IMR-90 (cell line): Measurements from ENCODE around the gene NT5E. TPM values are rescaled to one million over a fixed set of nuclear protein-coding genes. Genes with fewer than 3 reads are reported as not detected.
A peak's percentile ranks its signal among the peaks of the same experiment; 100 is the strongest.

Source experiments
- ATAC-seq: fragments of 200-7000 bp; cut with Tn5 transposase; 2 replicates; pipeline ENCODE4 v1.9.1; 2020; ENCODE audit warnings: low read depth, mild to moderate bottlenecking, moderate library complexity
- BruUV-seq: library from RNA; stranded (reverse); fragments of 400-500 nt; replicated peaks from 2 replicates; lab custom pipeline; 2021; lab: Mats Ljungman, UMichigan
- CTCF ChIA-PET: fragments of 300-600 bp; formaldehyde crosslinking; extraction: SDS; loops from one replicate; lab custom pipeline; 2021; ENCODE audit warnings: antibody characterized with exemption; lab: Yijun Ruan, JAX
- POLR2A ChIA-PET: fragments of 300-600 bp; sonication (Branson Sonifier 250); formaldehyde crosslinking; loops from one replicate; lab custom pipeline; 2022; ENCODE audit warnings: antibody characterized with exemption; ENCODE audit not compliant: unreplicated experiment; lab: Charles Lee
- DNase-seq: peaks from one replicate; pipeline ENCODE4 v3.0.0; 2013
- H2AFZ ChIP-seq: replicated peaks from 2 replicates; pipeline ENCODE3; 2013; ENCODE audit warnings: low read length, mild to moderate bottlenecking; ENCODE audit not compliant: poor library complexity
- H2AK5ac ChIP-seq: 2 replicates; pipeline ENCODE4 v1.6.1; 2013; ENCODE audit warnings: low read depth, low read length, inconsistent platforms
- H2AK9ac ChIP-seq: replicated peaks from 2 replicates; pipeline ENCODE3; 2013; ENCODE audit warnings: mild to moderate bottlenecking, low read depth, low read length, moderate library complexity; ENCODE audit not compliant: poor library complexity
- H2BK120ac ChIP-seq: 2 replicates; pipeline ENCODE4 v1.6.1; 2013; ENCODE audit warnings: low read depth, low read length, inconsistent platforms
- H2BK15ac ChIP-seq: 3 replicates; pipeline ENCODE4 v1.6.1; 2013; ENCODE audit warnings: low read depth, low read length, inconsistent platforms
- H2BK20ac ChIP-seq: 2 replicates; pipeline ENCODE4 v1.6.1; 2013; ENCODE audit warnings: low read depth, mild to moderate bottlenecking, inconsistent platforms, low read length, moderate library complexity
- H2BK5ac ChIP-seq: 2 replicates; pipeline ENCODE4 v1.6.1; 2013; ENCODE audit warnings: mild to moderate bottlenecking, low read depth, low read length, inconsistent platforms; ENCODE audit not compliant: poor library complexity, severe bottlenecking
- H3K14ac ChIP-seq: replicated peaks from 2 replicates; pipeline ENCODE4 v1.6.1; 2013; ENCODE audit warnings: low read depth, low read length, inconsistent platforms
- H3K18ac ChIP-seq: 2 replicates; pipeline ENCODE4 v1.6.1; 2013; ENCODE audit warnings: low read depth, low read length, control low read depth
- H3K23ac ChIP-seq: 2 replicates; pipeline ENCODE4 v1.6.1; 2013; ENCODE audit warnings: low read depth, low read length, inconsistent platforms
- H3K27ac ChIP-seq: 2 replicates; pipeline ENCODE4 v1.5.1; 2013; ENCODE audit warnings: mild to moderate bottlenecking, control low read depth, low read length; ENCODE audit not compliant: insufficient read depth
- H3K27me3 ChIP-seq: 2 replicates; pipeline ENCODE4 v1.6.1; 2013; ENCODE audit warnings: low read length; ENCODE audit not compliant: control insufficient read depth, insufficient read depth
- H3K36me3 ChIP-seq: 2 replicates; pipeline ENCODE4 v1.6.1; 2013; ENCODE audit warnings: low read length, mixed read lengths; ENCODE audit not compliant: control insufficient read depth, insufficient read depth
- H3K4ac ChIP-seq: 2 replicates; pipeline ENCODE4 v1.6.1; 2013; ENCODE audit warnings: low read depth, low read length, inconsistent platforms
- H3K4me1 ChIP-seq: 2 replicates; pipeline ENCODE4 v1.6.1; 2013; ENCODE audit warnings: low read length, mixed read lengths; ENCODE audit not compliant: control insufficient read depth, insufficient read depth
- H3K4me2 ChIP-seq: 2 replicates; pipeline ENCODE4 v1.6.1; 2013; ENCODE audit warnings: low read depth, mild to moderate bottlenecking, control low read depth, low read length, moderate library complexity
- H3K4me3 ChIP-seq: 2 replicates; pipeline ENCODE4 v1.5.1; 2013; ENCODE audit warnings: low read depth, mild to moderate bottlenecking, control low read depth, low read length, moderate library complexity; ENCODE audit not compliant: insufficient read depth
- H3K56ac ChIP-seq: 2 replicates; pipeline ENCODE4 v1.6.1; 2013; ENCODE audit warnings: low read length, inconsistent platforms; ENCODE audit not compliant: insufficient read depth; ENCODE audit errors: extremely low read depth
- H3K79me1 ChIP-seq, 2 experiments: 2 replicates each; pipeline ENCODE4 v1.6.1; 2013; ENCODE audit warnings: low read length in 2 of 2, inconsistent platforms in 1 of 2, low read depth in 1 of 2
- H3K9ac ChIP-seq: 2 replicates; pipeline ENCODE4 v1.6.1; 2013; ENCODE audit warnings: low read depth, low read length, control low read depth
- H3K9me1 ChIP-seq: 2 replicates; pipeline ENCODE4 v1.6.1; 2013; ENCODE audit warnings: low read length, inconsistent platforms; ENCODE audit not compliant: insufficient read depth
- H3K9me3 ChIP-seq: 2 replicates; pipeline ENCODE4 v1.6.1; 2013; ENCODE audit warnings: low read length; ENCODE audit not compliant: control insufficient read depth, insufficient read depth
- H4K20me1 ChIP-seq: 2 replicates; pipeline ENCODE4 v1.6.1; 2013; ENCODE audit warnings: low read length, inconsistent platforms; ENCODE audit not compliant: insufficient read depth
- H4K5ac ChIP-seq: 2 replicates; pipeline ENCODE4 v1.6.1; 2013; ENCODE audit warnings: mild to moderate bottlenecking, low read depth, low read length, control low read depth
- H4K8ac ChIP-seq, 2 experiments: 2 replicates each; pipeline ENCODE4 v1.6.1; 2013; ENCODE audit warnings: low read depth in 2 of 2, low read length in 2 of 2, control low read depth in 1 of 2, inconsistent platforms in 1 of 2
- H4K91ac ChIP-seq: 2 replicates; pipeline ENCODE4 v1.6.1; 2013; ENCODE audit warnings: low read depth, low read length, inconsistent platforms; ENCODE audit not compliant: insufficient read depth
- BHLHE40 ChIP-seq: fragments of 150-350 bp; IDR thresholded peaks from 2 replicates; pipeline ENCODE4 v1.6.1; 2016; ENCODE audit warnings: mild to moderate bottlenecking, low read depth, low read length
- CEBPB ChIP-seq: IDR thresholded peaks from 2 replicates; pipeline ENCODE4 v1.6.1; 2012; ENCODE audit warnings: low read depth, low read length, improper control_type of control experiment
- CHD1 ChIP-seq: IDR thresholded peaks from 2 replicates; pipeline ENCODE4 v1.6.1; 2012; ENCODE audit warnings: low read depth, low read length, improper control_type of control experiment
- FOS ChIP-seq: fragments of 150-350 bp; IDR thresholded peaks from 2 replicates; pipeline ENCODE4 v1.6.1; 2016; ENCODE audit warnings: low read depth, low read length
- MAZ ChIP-seq: IDR thresholded peaks from 2 replicates; pipeline ENCODE4 v1.6.1; 2012; ENCODE audit warnings: low read depth, mild to moderate bottlenecking, low read length, improper control_type of control experiment, moderate library complexity, borderline replicate concordance
- MXI1 ChIP-seq: IDR thresholded peaks from 2 replicates; pipeline ENCODE4 v1.6.1; 2012; ENCODE audit warnings: low read depth, mild to moderate bottlenecking, low read length, moderate library complexity, borderline replicate concordance
- NFE2L2 ChIP-seq: fragments of 150-350 bp; IDR thresholded peaks from 2 replicates; pipeline ENCODE4 v1.6.1; 2016; ENCODE audit warnings: low read depth, mild to moderate bottlenecking, low read length
- POLR2A ChIP-seq: IDR thresholded peaks from 2 replicates; pipeline ENCODE4 v1.6.1; 2012; ENCODE audit warnings: mild to moderate bottlenecking, low read depth, low read length
- RCOR1 ChIP-seq: IDR thresholded peaks from 2 replicates; pipeline ENCODE4 v1.6.1; 2012; ENCODE audit warnings: mild to moderate bottlenecking, low read length, improper control_type of control experiment; ENCODE audit not compliant: insufficient replicate concordance
- RFX5 ChIP-seq: IDR thresholded peaks from 2 replicates; pipeline ENCODE4 v1.8.0; 2012; ENCODE audit warnings: low read depth, mild to moderate bottlenecking, low read length, moderate library complexity
- USF2 ChIP-seq: fragments of 150-350 bp; IDR thresholded peaks from 2 replicates; pipeline ENCODE4 v1.6.1; 2017; ENCODE audit warnings: mild to moderate bottlenecking, antibody characterized with exemption, low read length, low read depth
- WGBS, 2 experiments: methylation state at CpG; one replicate each; pipeline versions ENCODE4 v1.1.5 to v1.1.7; 2013; ENCODE audit warnings: missing lambda C conversion rate in 2 of 2; ENCODE audit not compliant: insufficient read length in 1 of 2; ENCODE audit errors: extremely low coverage in 2 of 2; 5-methylcytosine and 5-hydroxymethylcytosine counted together
- dilution Hi-C: fragments of 300-500 bp; cut with HindIII; formaldehyde crosslinking; loops from one replicate; pipeline ENCODE4 v1.14.3; 2018; ENCODE audit warnings: low sequenced_read_pairs; ENCODE audit not compliant: unreplicated experiment
- in situ Hi-C: fragments of 300-500 bp; cut with MboI; formaldehyde crosslinking; loops from 3 replicates; pipeline ENCODE4 v1.14.3; 2019; ENCODE audit warnings: low sequenced_read_pairs, inconsistent platforms, mixed read lengths
- intact Hi-C: fragments of 100-400 bp; cut with micrococcal nuclease; formaldehyde crosslinking; loops from 2 replicates; pipeline ENCODE4 v1.10.0; 2022
- polyA plus RNA-seq, 3 experiments: library from polyadenylated mRNA; depleted of rRNA; stranded (reverse); fragments of >200 nt; gene quantifications; 2 replicates each; pipeline ENCODE4 v1.2.3, GENCODE V29; 2012; ENCODE audit warnings: low replicate concordance in 1 of 3
- total RNA-seq: library from RNA; depleted of rRNA; stranded (reverse); fragments of >200 nt; gene quantifications from 2 replicates; pipeline ENCODE4 v1.2.3, GENCODE V29; 2012

NT5E gene
- total and polyA plus RNA-seq, 2 of the 4 experiments (the other 2 are of a cell fraction), result 153 to 280 TPM

GRCh38 chr6:85459224-85459901, 9.5 kb downstream of the NT5E start:
- H4K91ac ChIP-seq, result 0 out of 2 replicates have a peak overlapping the region, but pooled peaks have one; percentile 53
- H3K4me2 ChIP-seq, result peak overlapping the region; percentile 75
- H3K18ac ChIP-seq, result peak overlapping the region; percentile 81; the same call in 1 of the 2 replicates
- peak overlapping the region; percentile 35; the same call in 1 of the 2 replicates for H4K5ac ChIP-seq
- peaks cover 7% of the 10 kb centered on the region; the same call in 1 of the 2 replicates for H3K36me3 ChIP-seq
- POLR2A ChIA-PET, result interaction anchor here (0.7 kb wide), 1 partner anchor 9 kb away, joined by 3 read pairs; the partner anchor contains the start of gene NT5E
- dilution Hi-C loops, result no loop called here
- in situ Hi-C loops, result loop anchor here (10.0 kb wide), 1 partner anchor 215 kb away; no protein-coding TSS in a partner anchor
- no peaks in the 10 kb centered on the region for H3K27me3 ChIP-seq
- H4K20me1 ChIP-seq, result peaks cover 47% of the 10 kb centered on the region
- DNase-seq (peak; percentile 82), ATAC-seq (peak; percentile 38)
- CTCF ChIA-PET, result interaction anchor here (0.6 to 1.4 kb wide), 2 partner anchors 23 to 104 kb away, joined by 4 to 7 read pairs; no protein-coding TSS in a partner anchor
- H4K8ac ChIP-seq, result no peak overlapping the region
- H3K4ac ChIP-seq, result peak overlapping the region; percentile 43; the same call in 1 of the 2 replicates
- H3K79me1 ChIP-seq, result peaks cover 39 to 70% of the 10 kb centered on the region in 2 experiments
- 0% methylated on average over 2 of the region's 4 CpGs; no CpG with 5 or more reads in 1 of the 2 experiments for whole genome bisulfite sequencing, 2 experiments
- no peak for TF ChIP-seq USF2
- no peak for TF ChIP-seq MXI1
- TF ChIP-seq CHD1, result no peak
- TF ChIP-seq NFE2L2, result no peak
- TF ChIP-seq BHLHE40, result peak; percentile 49
- TF ChIP-seq FOS, result no peak
- TF ChIP-seq CEBPB, result peak; percentile 17; the same call in 1 of the 2 replicates
- no peak for TF ChIP-seq RFX5
- TF ChIP-seq POLR2A, result peak; percentile 23
- no peak for TF ChIP-seq MAZ
- TF ChIP-seq RCOR1, result peak; percentile 70
- H3K56ac ChIP-seq, result no peak overlapping the region
- no peak overlapping the region; the same call in 1 of the 2 replicates for H3K27ac ChIP-seq
- no peak overlapping the region for H2AK5ac ChIP-seq
- peak overlapping the region; percentile 50; the same call in 1 of the 2 replicates for H3K23ac ChIP-seq
- peaks cover 45% of the 10 kb centered on the region for H3K4me1 ChIP-seq
- no peaks in the 10 kb centered on the region for H3K9me3 ChIP-seq
- no peak overlapping the region for H3K14ac ChIP-seq
- H3K9me1 ChIP-seq, result peaks cover 42% of the 10 kb centered on the region
- H2BK15ac ChIP-seq, result 0 out of 3 replicates have a peak overlapping the region, but pooled peaks have one; percentile 13
- no TSS peak for BruUV-seq
- no peak overlapping the region for H2AK9ac ChIP-seq
- intact Hi-C loops, result loop anchor here (10.0 kb wide), 1 partner anchor 215 kb away; no protein-coding TSS in a partner anchor
- no peak overlapping the region for H3K4me3 ChIP-seq
- no peak overlapping the region for H2AFZ ChIP-seq
- peak overlapping the region; percentile 18; the same call in 1 of the 2 replicates for H2BK120ac ChIP-seq
- peak overlapping the region; percentile 27; the same call in 1 of the 2 replicates for H2BK20ac ChIP-seq
- no peak overlapping the region for H3K9ac ChIP-seq
- peak overlapping the region; percentile 27 for H2BK5ac ChIP-seq
